HepG2 (cell line): ENCODE results near the gene BSN. TPM values are rescaled to one million over a fixed set of nuclear protein-coding genes. Genes with fewer than 3 reads are reported as not detected.
A peak's percentile ranks its signal among the peaks of the same experiment; 100 is the strongest.

Experiments used
- CREB1 ChIP-seq, 2 experiments: fragments of 450-650 bp in 1 of 2; IDR thresholded peaks; 2 replicates each; pipeline ENCODE4 v1.6.1; 2016 to 2017; ENCODE audit warnings: control low read depth in 1 of 2, mild to moderate bottlenecking in 1 of 2, missing compliant biosample characterization in 1 of 2, missing genetic modification characterization in 1 of 2
- FOXK2 ChIP-seq: fragments of 450-650 bp; IDR thresholded peaks from 2 replicates; pipeline ENCODE4 v1.6.1; 2016
- JUND ChIP-seq: sonication (generic); formaldehyde crosslinking; IDR thresholded peaks from 2 replicates; pipeline ENCODE4 v1.8.0; 2022; ENCODE audit warnings: mild to moderate bottlenecking, missing genetic modification reagents
- NONO ChIP-seq, 2 experiments: fragments of 450-650 bp in 1 of 2; sonication (generic) in 1 of 2; formaldehyde crosslinking in 1 of 2; IDR thresholded peaks in 1 of 2; conservative IDR thresholded peaks in 1 of 2; 2 replicates each; pipeline versions ENCODE4 v1.6.1 to v1.8.0; 2017 to 2022; ENCODE audit warnings: mild to moderate bottlenecking in 1 of 2, missing genetic modification reagents in 1 of 2, moderate library complexity in 1 of 2
- ONECUT2 ChIP-seq: sonication (generic); formaldehyde crosslinking; IDR thresholded peaks from 2 replicates; pipeline ENCODE4 v1.4.0; 2020; ENCODE audit warnings: missing genetic modification reagents
- SOX6 ChIP-seq, 2 experiments: fragments of 450-650 bp in 1 of 2; sonication (generic) in 1 of 2; formaldehyde crosslinking in 1 of 2; IDR thresholded peaks; 2 replicates each; pipeline versions ENCODE4 v1.4.0 to v1.6.1; 2017 to 2020; ENCODE audit warnings: antibody characterized with exemption in 1 of 2, mild to moderate bottlenecking in 1 of 2, missing genetic modification reagents in 1 of 2
- ZFX ChIP-seq: sonication (generic); formaldehyde crosslinking; IDR thresholded peaks from 2 replicates; pipeline ENCODE4 v1.4.0; 2020; ENCODE audit warnings: mild to moderate bottlenecking, low read depth, missing genetic modification reagents, moderate library complexity
- polyA plus RNA-seq, 8 experiments: library from polyadenylated mRNA; depleted of rRNA in 3 of 8; stranded (reverse) in 7 of 8; unstranded in 1 of 8; fragments of >200 nt; fragmentation: Illumina TruSeq in 4 of 8; extraction: Trizol in 4 of 8; gene quantifications; 2 replicates each; pipeline versions ENCODE4 v1.2.1 to v1.2.3, GENCODE V29; 2011 to 2016; ENCODE audit warnings: low read depth in 4 of 8, missing spikeins in 1 of 8, mixed read lengths in 1 of 8; ENCODE audit not compliant: insufficient read depth in 1 of 8
- total RNA-seq, 5 experiments: library from RNA; depleted of rRNA; stranded (reverse); fragments of >200 nt; fragmentation: Illumina TruSeq; extraction: Trizol; gene quantifications; 2 replicates each; pipeline ENCODE4 v1.2.3, GENCODE V29; 2016; ENCODE audit warnings: low read depth in 1 of 5
- TF ChIP-seq, protein P1 (sequence below): sonication (generic); formaldehyde crosslinking; IDR thresholded peaks from 2 replicates; pipeline ENCODE4 v1.5.0; 2020; ENCODE audit warnings: mild to moderate bottlenecking, missing genetic modification reagents, borderline replicate concordance
- TF ChIP-seq, protein P2 (sequence below): sonication (generic); formaldehyde crosslinking; IDR thresholded peaks from 2 replicates; pipeline ENCODE4 v1.8.0; 2022; ENCODE audit warnings: mild to moderate bottlenecking, missing genetic modification reagents; ENCODE audit not compliant: insufficient replicate concordance
- TF ChIP-seq, protein P3 (sequence below): sonication (generic); formaldehyde crosslinking; IDR thresholded peaks from 2 replicates; pipeline ENCODE4 v1.4.0; 2020; ENCODE audit warnings: missing genetic modification reagents; ENCODE audit errors: not compliant biosample characterization
- TF ChIP-seq, protein P4 (sequence below): sonication (generic); formaldehyde crosslinking; IDR thresholded peaks from 2 replicates; pipeline ENCODE4 v1.4.0; 2020; ENCODE audit warnings: mild to moderate bottlenecking, missing genetic modification reagents
- TF ChIP-seq, protein P5 (sequence below): sonication (generic); formaldehyde crosslinking; IDR thresholded peaks from 2 replicates; pipeline ENCODE4 v1.5.1; 2020; ENCODE audit warnings: mild to moderate bottlenecking, moderate library complexity, missing genetic modification reagents
- TF ChIP-seq, protein P6 (sequence below): fragments of 450-650 bp; IDR thresholded peaks from 2 replicates; pipeline ENCODE4 v1.6.1; 2016

Gene BSN
- total and polyA plus RNA-seq, 2 of the 13 experiments (the other 11 are each of a cell fraction or from before 2014, with no cell fraction given): 0.42 to 0.86 TPM

DNA sequence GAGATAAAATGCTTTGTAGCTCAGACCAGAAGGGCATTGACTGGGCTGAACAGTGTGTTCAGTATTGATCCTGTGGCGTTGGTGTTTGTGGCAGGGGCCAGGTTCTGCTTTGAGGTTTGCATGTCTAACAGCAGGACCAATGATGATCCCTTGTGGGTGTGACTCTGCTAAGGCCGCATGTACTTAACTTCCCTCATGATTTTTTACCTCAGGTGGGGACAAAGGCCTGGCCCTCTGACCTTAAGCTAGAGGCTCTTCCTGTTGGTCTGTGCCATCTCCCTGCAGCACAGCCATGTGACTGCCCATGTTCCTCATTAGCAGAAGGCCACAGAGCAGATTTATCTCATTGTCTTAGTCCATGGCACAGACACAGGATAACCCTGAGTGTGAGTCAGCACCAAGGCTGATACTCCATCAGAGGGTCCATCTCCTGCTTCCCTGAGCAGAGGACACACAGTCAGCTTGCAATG lies 34.3 kb upstream of the BSN start (continued):
- TF ChIP-seq, protein P1, sequence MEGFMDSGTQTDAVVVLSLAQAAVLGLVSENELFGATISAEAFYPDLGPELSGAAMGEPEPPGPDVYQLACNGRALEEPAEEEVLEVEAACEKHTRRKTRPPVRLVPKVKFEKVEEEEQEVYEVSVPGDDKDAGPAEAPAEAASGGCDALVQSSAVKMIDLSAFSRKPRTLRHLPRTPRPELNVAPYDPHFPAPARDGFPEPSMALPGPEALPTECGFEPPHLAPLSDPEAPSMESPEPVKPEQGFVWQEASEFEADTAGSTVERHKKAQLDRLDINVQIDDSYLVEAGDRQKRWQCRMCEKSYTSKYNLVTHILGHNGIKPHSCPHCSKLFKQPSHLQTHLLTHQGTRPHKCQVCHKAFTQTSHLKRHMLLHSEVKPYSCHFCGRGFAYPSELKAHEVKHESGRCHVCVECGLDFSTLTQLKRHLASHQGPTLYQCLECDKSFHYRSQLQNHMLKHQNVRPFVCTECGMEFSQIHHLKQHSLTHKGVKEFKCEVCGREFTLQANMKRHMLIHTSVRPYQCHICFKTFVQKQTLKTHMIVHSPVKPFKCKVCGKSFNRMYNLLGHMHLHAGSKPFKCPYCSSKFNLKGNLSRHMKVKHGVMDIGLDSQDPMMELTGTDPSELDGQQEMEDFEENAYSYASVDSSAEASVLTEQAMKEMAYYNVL (CRISPR knock-in tag): no peak
- TF ChIP-seq, protein P2, sequence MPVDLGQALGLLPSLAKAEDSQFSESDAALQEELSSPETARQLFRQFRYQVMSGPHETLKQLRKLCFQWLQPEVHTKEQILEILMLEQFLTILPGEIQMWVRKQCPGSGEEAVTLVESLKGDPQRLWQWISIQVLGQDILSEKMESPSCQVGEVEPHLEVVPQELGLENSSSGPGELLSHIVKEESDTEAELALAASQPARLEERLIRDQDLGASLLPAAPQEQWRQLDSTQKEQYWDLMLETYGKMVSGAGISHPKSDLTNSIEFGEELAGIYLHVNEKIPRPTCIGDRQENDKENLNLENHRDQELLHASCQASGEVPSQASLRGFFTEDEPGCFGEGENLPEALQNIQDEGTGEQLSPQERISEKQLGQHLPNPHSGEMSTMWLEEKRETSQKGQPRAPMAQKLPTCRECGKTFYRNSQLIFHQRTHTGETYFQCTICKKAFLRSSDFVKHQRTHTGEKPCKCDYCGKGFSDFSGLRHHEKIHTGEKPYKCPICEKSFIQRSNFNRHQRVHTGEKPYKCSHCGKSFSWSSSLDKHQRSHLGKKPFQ (CRISPR knock-in tag): peak; percentile 63
- TF ChIP-seq, protein P3, sequence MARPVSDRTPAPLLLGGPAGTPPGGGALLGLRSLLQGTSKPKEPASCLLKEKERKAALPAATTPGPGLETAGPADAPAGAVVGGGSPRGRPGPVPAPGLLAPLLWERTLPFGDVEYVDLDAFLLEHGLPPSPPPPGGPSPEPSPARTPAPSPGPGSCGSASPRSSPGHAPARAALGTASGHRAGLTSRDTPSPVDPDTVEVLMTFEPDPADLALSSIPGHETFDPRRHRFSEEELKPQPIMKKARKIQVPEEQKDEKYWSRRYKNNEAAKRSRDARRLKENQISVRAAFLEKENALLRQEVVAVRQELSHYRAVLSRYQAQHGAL (CRISPR knock-in tag): no peak
- TF ChIP-seq JUND (CRISPR knock-in tag): 0 out of 2 replicates have a peak, but pooled peaks have one; percentile 3
- TF ChIP-seq, protein P4, sequence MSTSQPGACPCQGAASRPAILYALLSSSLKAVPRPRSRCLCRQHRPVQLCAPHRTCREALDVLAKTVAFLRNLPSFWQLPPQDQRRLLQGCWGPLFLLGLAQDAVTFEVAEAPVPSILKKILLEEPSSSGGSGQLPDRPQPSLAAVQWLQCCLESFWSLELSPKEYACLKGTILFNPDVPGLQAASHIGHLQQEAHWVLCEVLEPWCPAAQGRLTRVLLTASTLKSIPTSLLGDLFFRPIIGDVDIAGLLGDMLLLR (CRISPR knock-in tag): no peak
- TF ChIP-seq SOX6 (IDR thresholded peaks at IDR 0.05): no peak
- TF ChIP-seq SOX6 (CRISPR knock-in tag; IDR thresholded peaks at IDR 0.05): peak; percentile 73
- TF ChIP-seq, protein P5, sequence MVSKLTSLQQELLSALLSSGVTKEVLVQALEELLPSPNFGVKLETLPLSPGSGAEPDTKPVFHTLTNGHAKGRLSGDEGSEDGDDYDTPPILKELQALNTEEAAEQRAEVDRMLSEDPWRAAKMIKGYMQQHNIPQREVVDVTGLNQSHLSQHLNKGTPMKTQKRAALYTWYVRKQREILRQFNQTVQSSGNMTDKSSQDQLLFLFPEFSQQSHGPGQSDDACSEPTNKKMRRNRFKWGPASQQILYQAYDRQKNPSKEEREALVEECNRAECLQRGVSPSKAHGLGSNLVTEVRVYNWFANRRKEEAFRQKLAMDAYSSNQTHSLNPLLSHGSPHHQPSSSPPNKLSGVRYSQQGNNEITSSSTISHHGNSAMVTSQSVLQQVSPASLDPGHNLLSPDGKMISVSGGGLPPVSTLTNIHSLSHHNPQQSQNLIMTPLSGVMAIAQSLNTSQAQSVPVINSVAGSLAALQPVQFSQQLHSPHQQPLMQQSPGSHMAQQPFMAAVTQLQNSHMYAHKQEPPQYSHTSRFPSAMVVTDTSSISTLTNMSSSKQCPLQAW (CRISPR knock-in tag): peak; percentile 51; the same call in 1 of the 2 replicates
- TF ChIP-seq ZFX (CRISPR knock-in tag): peak; percentile 67; the same call in 1 of the 2 replicates
- TF ChIP-seq CREB1 (IDR thresholded peaks at IDR 0.05): no peak
- TF ChIP-seq CREB1 (CRISPR knock-in tag; IDR thresholded peaks at IDR 0.05): peak; percentile 34; the same call in 1 of the 2 replicates
- TF ChIP-seq, protein P6, sequence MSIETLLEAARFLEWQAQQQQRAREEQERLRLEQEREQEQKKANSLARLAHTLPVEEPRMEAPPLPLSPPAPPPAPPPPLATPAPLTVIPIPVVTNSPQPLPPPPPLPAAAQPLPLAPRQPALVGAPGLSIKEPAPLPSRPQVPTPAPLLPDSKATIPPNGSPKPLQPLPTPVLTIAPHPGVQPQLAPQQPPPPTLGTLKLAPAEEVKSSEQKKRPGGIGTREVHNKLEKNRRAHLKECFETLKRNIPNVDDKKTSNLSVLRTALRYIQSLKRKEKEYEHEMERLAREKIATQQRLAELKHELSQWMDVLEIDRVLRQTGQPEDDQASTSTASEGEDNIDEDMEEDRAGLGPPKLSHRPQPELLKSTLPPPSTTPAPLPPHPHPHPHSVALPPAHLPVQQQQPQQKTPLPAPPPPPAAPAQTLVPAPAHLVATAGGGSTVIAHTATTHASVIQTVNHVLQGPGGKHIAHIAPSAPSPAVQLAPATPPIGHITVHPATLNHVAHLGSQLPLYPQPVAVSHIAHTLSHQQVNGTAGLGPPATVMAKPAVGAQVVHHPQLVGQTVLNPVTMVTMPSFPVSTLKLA: peak; percentile 33; the same call in 1 of the 2 replicates
- TF ChIP-seq FOXK2: no peak
- TF ChIP-seq NONO (IDR thresholded peaks at IDR 0.05): no peak
- peak; percentile 65 for TF ChIP-seq NONO (CRISPR knock-in tag; conservative IDR thresholded peaks at IDR 0.05)
- TF ChIP-seq ONECUT2 (CRISPR knock-in tag): peak; percentile 77
